Endothelial cell of umbilical vein (primary cell): ENCODE measurements around the gene PPM1F. TPM values are rescaled to one million over a fixed set of nuclear protein-coding genes. Genes with fewer than 3 reads are reported as not detected.
"Not testable (repeated sequence)": the region's sequence is repeated elsewhere in the genome, so short reads cannot be mapped to it uniquely, and the experiment has no call there.

ENCODE experiments used
- BruUV-seq: library from RNA; stranded (reverse); fragments of 400-500 nt; replicated peaks from 2 replicates; lab custom pipeline; 2021; lab: Mats Ljungman, UMichigan
- CTCF ChIA-PET: fragments of 300-600, 350-600 bp; sonication (Branson Sonifier 250); formaldehyde crosslinking; loops from one replicate; lab custom pipeline; 2021; ENCODE audit warnings: antibody characterized with exemption, inconsistent platforms; lab: Charles Lee
- POLR2A ChIA-PET: fragments of 300-600, 350-600 bp; sonication (Branson Sonifier 250); formaldehyde crosslinking; loops from one replicate; lab custom pipeline; 2021; ENCODE audit warnings: antibody characterized with exemption, inconsistent platforms; lab: Charles Lee
- DNase-seq: peaks from one replicate; pipeline ENCODE4 v3.0.0-alpha.2; 2011; ENCODE audit warnings: low read depth, low spot score
- FAIRE-seq: peaks from 2 replicates; lab custom pipeline; 2011; peaks lifted over from hg19 to GRCh38; lab: Jason Lieb, UNC
- H2AFZ ChIP-seq: 2 replicates; pipeline ENCODE4 v1.6.0; 2012; ENCODE audit warnings: low read depth, low read length, control low read depth, inconsistent platforms
- H3K27ac ChIP-seq: 2 replicates; pipeline ENCODE4 v1.5.1; 2011; ENCODE audit warnings: low read depth, mild to moderate bottlenecking, control low read depth, low read length, moderate library complexity; ENCODE audit not compliant: insufficient read depth
- H3K27me3 ChIP-seq, 2 experiments: 2 replicates each; pipeline versions ENCODE4 v1.6.0 to v1.6.1; 2011; ENCODE audit warnings: low read length in 2 of 2, mixed read lengths in 1 of 2; ENCODE audit not compliant: control insufficient read depth in 2 of 2, insufficient read depth in 2 of 2
- H3K36me3 ChIP-seq, 2 experiments: 2 replicates in 1 of 2; 3 replicates in 1 of 2; pipeline ENCODE4 v1.5.1; 2011; ENCODE audit warnings: low read length in 2 of 2, mild to moderate bottlenecking in 1 of 2, moderate library complexity in 1 of 2; ENCODE audit not compliant: control insufficient read depth in 2 of 2, insufficient read depth in 2 of 2; ENCODE audit errors: extremely low read depth in 1 of 2
- H3K4me1 ChIP-seq: 3 replicates; pipeline ENCODE4 v1.5.1; 2011; ENCODE audit warnings: mild to moderate bottlenecking, low read length; ENCODE audit not compliant: control insufficient read depth, insufficient read depth; ENCODE audit errors: extremely low read depth
- H3K4me2 ChIP-seq: 2 replicates; pipeline ENCODE4 v1.6.1; 2011; ENCODE audit warnings: low read length, control low read depth, mixed read lengths; ENCODE audit not compliant: insufficient read depth
- H3K4me3 ChIP-seq, 3 experiments: fragments of 200-600 bp in 1 of 3; sonication (generic), shearing (Covaris generic) in 1 of 3; replicated peaks in 1 of 3; 2 replicates each; pipeline ENCODE4 v1.5.1; 2011 to 2016; ENCODE audit warnings: control low read depth in 3 of 3, low read length in 3 of 3, mild to moderate bottlenecking in 2 of 3, inconsistent platforms in 1 of 3, low read depth in 1 of 3, moderate library complexity in 1 of 3; ENCODE audit not compliant: insufficient read depth in 1 of 3
- H3K79me2 ChIP-seq: 2 replicates; pipeline ENCODE4 v1.6.0; 2012; ENCODE audit warnings: low read length, inconsistent platforms; ENCODE audit not compliant: control insufficient read depth, insufficient read depth
- H3K9ac ChIP-seq: replicated peaks from 2 replicates; pipeline ENCODE3; 2011; ENCODE audit warnings: low read length, control low read depth; ENCODE audit not compliant: insufficient read depth; ENCODE audit errors: extremely low read depth
- H3K9me1 ChIP-seq: replicated peaks from 3 replicates; pipeline ENCODE4 v1.6.0; 2011; ENCODE audit warnings: mild to moderate bottlenecking, low read length; ENCODE audit not compliant: control insufficient read depth, insufficient read depth; ENCODE audit errors: extremely low read depth
- H3K9me3 ChIP-seq: replicated peaks from 2 replicates; pipeline ENCODE4 v1.5.1; 2012; ENCODE audit warnings: low read length, inconsistent platforms; ENCODE audit not compliant: control insufficient read depth, insufficient read depth
- H4K20me1 ChIP-seq: replicated peaks from 2 replicates; pipeline ENCODE3; 2011; ENCODE audit warnings: mild to moderate bottlenecking, low read length; ENCODE audit not compliant: control insufficient read depth, insufficient read depth; ENCODE audit errors: extremely low read depth
- JUN ChIP-seq: IDR thresholded peaks from 2 replicates; pipeline ENCODE4 v1.6.1; 2011; ENCODE audit warnings: borderline replicate concordance, low read depth; ENCODE audit not compliant: insufficient read length, insufficient read depth
- POLR2AphosphoS5 ChIP-seq: IDR thresholded peaks from 2 replicates; pipeline ENCODE4 v1.6.1; 2012; ENCODE audit warnings: low read depth, mild to moderate bottlenecking, control low read depth, low read length, moderate library complexity; ENCODE audit not compliant: insufficient read depth
- dilution Hi-C: fragments of 300-500 bp; cut with MboI; formaldehyde crosslinking; loops from one replicate; pipeline ENCODE4 v1.15.0; 2019; ENCODE audit warnings: low sequenced_read_pairs; ENCODE audit not compliant: extremely low pct_ligation_motif_present
- intact Hi-C: fragments of 100-400 bp; cut with micrococcal nuclease; formaldehyde crosslinking; loops from one replicate; pipeline ENCODE4 v1.10.0; 2022
- polyA plus RNA-seq, 4 experiments: library from polyadenylated mRNA; depleted of rRNA in 3 of 4; stranded (reverse) in 3 of 4; unstranded in 1 of 4; fragments of >200 nt; gene quantifications; 2 replicates each; pipeline versions ENCODE4 v1.2.1 to v1.2.3, GENCODE V29; 2011 to 2012; ENCODE audit warnings: missing spikeins in 1 of 4
- total RNA-seq: library from RNA; stranded (reverse); gene quantifications from 2 replicates; pipeline ENCODE4 v1.2.3, GENCODE V29; 2021

PPM1F gene
- total and polyA plus RNA-seq, 2 donors (not counting 3 experiments of a cell fraction or from before 2014, with no cell fraction given), result 107 to 178 TPM

DNA sequence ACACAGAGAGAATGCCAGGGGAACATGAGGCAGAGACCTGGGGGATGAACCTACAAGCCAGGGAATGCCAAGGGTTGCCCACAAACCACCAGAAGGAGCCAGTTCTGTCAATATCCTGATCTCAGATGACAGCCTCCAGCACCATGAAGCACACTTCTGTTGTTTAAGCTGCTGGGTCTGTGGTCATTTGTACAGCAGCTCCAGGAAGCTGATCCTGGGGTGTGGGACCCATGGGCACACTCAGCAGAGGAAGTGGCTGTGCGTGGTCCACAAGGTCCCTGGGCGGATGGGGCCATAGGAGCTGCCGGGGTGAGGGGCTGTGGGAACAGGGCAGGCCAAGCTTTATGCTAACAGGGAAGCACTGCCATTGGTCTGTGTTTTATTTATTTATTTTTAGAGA, 12.1 kb downstream of the PPM1F start:
- Histone ChIP-seq H3K4me3 (no peak overlapping the region), H2AFZ (no peak overlapping the region), H4K20me1 (no peaks in the 10 kb centered on the region), H3K27ac (peak overlapping the region; percentile 86), H3K9me3 (no peaks in the 10 kb centered on the region), H3K9ac (no peak overlapping the region), H3K9me1 (no peaks in the 10 kb centered on the region), H3K4me1 (peaks cover 83% of the 10 kb centered on the region), H3K4me2 (no peak overlapping the region), H3K36me3 (peaks cover 19 to 32% of the 10 kb centered on the region in 2 experiments), H3K27me3 (no peaks in the 10 kb centered on the region), H3K79me2 (peaks cover 46% of the 10 kb centered on the region)
- no peak for DNase-seq
- dilution Hi-C loops, result loop anchor here (25.0 kb wide), 2 partner anchors 128 to 228 kb away; no protein-coding TSS in a partner anchor
- BruUV-seq, result no TSS peak
- TF ChIP-seq JUN (no peak), POLR2AphosphoS5 (peak; percentile 20)
- intact Hi-C loops, result no loop called here
- FAIRE-seq, result peak; percentile 71
- POLR2A ChIA-PET, result no interaction called here
- CTCF ChIA-PET, result interaction anchor here (1.4 to 13.1 kb wide), 2 partner anchors 10 to 165 kb away, joined by 3 to 292 read pairs; partner anchors contain the start of gene PPM1F

DNA sequence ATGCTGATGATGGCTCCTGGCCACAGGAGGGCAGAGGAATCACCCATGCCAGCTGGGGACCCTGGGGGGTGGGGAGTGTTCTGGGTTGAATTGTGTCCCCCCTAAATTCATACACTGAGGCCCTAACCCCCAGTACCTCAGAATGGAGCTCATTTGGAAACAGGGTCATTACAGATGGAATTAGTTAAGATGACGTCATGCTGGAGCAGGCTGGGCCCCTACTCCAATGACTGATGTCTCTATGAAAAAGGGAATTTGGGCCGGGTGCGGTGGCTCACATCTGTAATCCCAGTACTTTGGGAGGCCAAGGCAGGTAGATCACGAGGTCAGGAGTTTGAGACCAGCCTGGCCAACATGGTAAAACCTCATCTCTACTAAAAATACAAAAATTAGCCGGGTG, 12.7 kb downstream of the PPM1F start:
- peaks cover 47% of the 10 kb centered on the region for H3K79me2 ChIP-seq

More for the DNA sequence above, 12.7 kb downstream of the PPM1F start:
- H3K9me1 ChIP-seq, DNase-seq, H3K9me3 ChIP-seq, H3K4me3 ChIP-seq, H3K4me2 ChIP-seq, H2AFZ ChIP-seq, H4K20me1 ChIP-seq, FAIRE-seq, H3K27me3 ChIP-seq: not testable (repeated sequence)
- peak; percentile 26 for TF ChIP-seq JUN
- Histone ChIP-seq H3K36me3 (peaks cover 17 to 28% of the 10 kb centered on the region in 2 experiments), H3K4me1 (peaks cover 77% of the 10 kb centered on the region), H3K9ac (peak overlapping the region; percentile 33), H3K27ac (peak overlapping the region; percentile 86)
- dilution Hi-C loops (loop anchor here (10.0 to 25.0 kb wide), 3 partner anchors 85 to 228 kb away; no protein-coding TSS in a partner anchor), intact Hi-C loops (loop anchor here (2.0 to 5.0 kb wide), 2 partner anchors 13 to 42 kb away; partner anchors contain the start of genes PPM1F and TOP3B)
- ChIA-PET CTCF (interaction anchor here (1.4 to 13.1 kb wide), 3 partner anchors 11 to 226 kb away, joined by 3 to 292 read pairs (median 27); partner anchors contain the start of gene PPM1F), POLR2A (interaction anchor here (0.6 kb wide), 1 partner anchor 224 kb away, joined by 6 read pairs; no protein-coding TSS in a partner anchor)
- TSS peak; percentile 12 for BruUV-seq
